B cell (primary cell): ENCODE measurements around the gene ZNF503. TPM values are rescaled to one million over a fixed set of nuclear protein-coding genes. Genes with fewer than 3 reads are reported as not detected.

ENCODE experiments used
- ATAC-seq: fragments of 200-7000 bp; cut with Tn5 transposase; one replicate; pipeline ENCODE4 v1.10.0; 2021; ENCODE audit warnings: low read depth, mild to moderate bottlenecking, moderate number of reproducible peaks, moderate library complexity
- CTCF ChIA-PET: fragments of 350-600 bp; sonication (Branson Sonifier 250); formaldehyde crosslinking; loops from one replicate; lab custom pipeline; 2021; ENCODE audit warnings: antibody characterized with exemption, inconsistent platforms; lab: Charles Lee
- POLR2A ChIA-PET: fragments of 350-600 bp; sonication (Branson Sonifier 250); formaldehyde crosslinking; loops from one replicate; lab custom pipeline; 2021; ENCODE audit warnings: antibody characterized with exemption; lab: Charles Lee
- DNase-seq: peaks from one replicate; pipeline ENCODE4 v3.0.0; 2013
- H2AFZ ChIP-seq: 2 replicates; pipeline ENCODE4 v1.6.1; 2012; ENCODE audit warnings: mild to moderate bottlenecking, low read depth, low read length; ENCODE audit not compliant: insufficient read depth, poor library complexity, severe bottlenecking
- H3K27ac ChIP-seq, 2 donors: 1 replicate in 1 of 2; 2 replicates in 1 of 2; pipeline ENCODE4 v1.5.1; 2012 to 2013; ENCODE audit warnings: low read length in 2 of 2, mild to moderate bottlenecking in 2 of 2, moderate library complexity in 1 of 2
- H3K27me3 ChIP-seq, 4 experiments: fragments of 200-600 bp in 1 of 4; sonication (generic) in 1 of 4; replicated peaks in 1 of 4; 1 replicate in 2 of 4; 2 replicates in 2 of 4; pipeline versions ENCODE4 v1.6.1 to v1.7.0; 2013 to 2016; ENCODE audit warnings: low read length in 3 of 4, mild to moderate bottlenecking in 2 of 4, mixed read lengths in 1 of 4, moderate library complexity in 1 of 4; ENCODE audit not compliant: insufficient read depth in 4 of 4, control insufficient read depth in 3 of 4; ENCODE audit errors: control extremely low read depth in 1 of 4
- H3K36me3 ChIP-seq, 2 experiments: replicated peaks in 1 of 2; 1 replicate in 1 of 2; 2 replicates in 1 of 2; pipeline versions ENCODE4 v1.6.1 to v1.7.1; 2013; ENCODE audit warnings: low read length in 1 of 2; ENCODE audit not compliant: insufficient read depth in 2 of 2, control insufficient read depth in 1 of 2; ENCODE audit errors: control extremely low read depth in 1 of 2, extremely low read depth in 1 of 2
- H3K4me1 ChIP-seq, 2 donors: fragments of 200-600 bp in 1 of 2; sonication (generic) in 1 of 2; 1 replicate in 1 of 2; 2 replicates in 1 of 2; pipeline versions ENCODE4 v1.5.1 to v1.6.1; 2013 to 2017; ENCODE audit warnings: low read length in 2 of 2; ENCODE audit not compliant: control insufficient read depth in 2 of 2, insufficient read depth in 2 of 2
- H3K4me2 ChIP-seq: replicated peaks from 2 replicates; pipeline ENCODE3; 2012; ENCODE audit warnings: mild to moderate bottlenecking, low read depth, low read length; ENCODE audit not compliant: poor library complexity, severe bottlenecking
- H3K4me3 ChIP-seq, 5 experiments: fragments of 200-600 bp in 1 of 5; sonication (generic) in 1 of 5; 1 replicate in 3 of 5; 2 replicates in 2 of 5; pipeline versions ENCODE4 v1.5.1 to v1.7.0; 2011 to 2016; ENCODE audit warnings: low read length in 4 of 5, mild to moderate bottlenecking in 4 of 5, low read depth in 2 of 5, control low read depth in 1 of 5, moderate library complexity in 1 of 5; ENCODE audit not compliant: insufficient read depth in 1 of 5; ENCODE audit errors: control extremely low read depth in 1 of 5, extremely low read depth in 1 of 5
- H3K79me2 ChIP-seq: fragments of 200-600 bp; sonication (generic); one replicate; pipeline ENCODE4 v1.6.0; 2016; ENCODE audit warnings: low read length; ENCODE audit not compliant: control insufficient read depth, insufficient read depth
- H3K9ac ChIP-seq: fragments of 200-600 bp; sonication (generic); 2 replicates; pipeline ENCODE4 v1.6.1; 2017; ENCODE audit warnings: mild to moderate bottlenecking, low read length, moderate library complexity
- H3K9me3 ChIP-seq, 3 donors: one replicate each; pipeline versions ENCODE4 v1.6.1 to v1.7.1; 2013; ENCODE audit warnings: low read length in 2 of 3; ENCODE audit not compliant: control insufficient read depth in 2 of 3, insufficient read depth in 1 of 3; ENCODE audit errors: control extremely low read depth in 1 of 3
- H4K20me1 ChIP-seq: 2 replicates; pipeline ENCODE4 v1.6.0; 2012; ENCODE audit warnings: mild to moderate bottlenecking, low read length; ENCODE audit not compliant: insufficient read depth, control insufficient read depth, poor library complexity, severe bottlenecking
- H3K27ac Mint-ChIP-seq: one replicate; pipeline ENCODE4 v1.8.0; 2021; ENCODE audit warnings: mixed read lengths
- H3K27me3 Mint-ChIP-seq: one replicate; pipeline ENCODE4 v1.8.0; 2021; ENCODE audit warnings: mixed read lengths
- H3K4me1 Mint-ChIP-seq: one replicate; pipeline ENCODE4 v1.8.0; 2021; ENCODE audit warnings: mixed read lengths
- H3K4me3 Mint-ChIP-seq: one replicate; pipeline ENCODE4 v1.8.0; 2021; ENCODE audit warnings: mixed read lengths
- H3K9me3 Mint-ChIP-seq: one replicate; pipeline ENCODE4 v1.8.0; 2022; ENCODE audit warnings: mixed read lengths; ENCODE audit not compliant: insufficient read depth
- CTCF ChIP-seq: fragments of 200-600 bp; IDR thresholded peaks from one replicate; pipeline ENCODE4 v1.8.0; 2022; ENCODE audit warnings: antibody characterized with exemption, mild to moderate bottlenecking
- EZH2 ChIP-seq: IDR thresholded peaks from 2 replicates; pipeline ENCODE4 v1.6.1; 2012; ENCODE audit warnings: borderline replicate concordance, low read depth, mild to moderate bottlenecking, moderate library complexity, low read length; ENCODE audit not compliant: insufficient read depth, poor library complexity, severe bottlenecking
- WGBS: methylation state at CpG from one replicate; pipeline ENCODE4 v1.1.5; 2013; ENCODE audit warnings: missing lambda C conversion rate; ENCODE audit not compliant: insufficient coverage; 5-methylcytosine and 5-hydroxymethylcytosine counted together
- intact Hi-C: fragments of 100-400 bp; cut with micrococcal nuclease; formaldehyde crosslinking; loops from one replicate; pipeline ENCODE4 v1.10.0; 2022
- polyA plus RNA-seq: library from polyadenylated mRNA; depleted of rRNA; stranded (reverse); fragments of >200 nt; gene quantifications from 2 replicates; pipeline ENCODE4 v1.2.3, GENCODE V29; 2012
- total RNA-seq, 2 donors: library from RNA; stranded (reverse); fragments of 120-200 nt in 1 of 2; gene quantifications; 1 replicate in 1 of 2; 2 replicates in 1 of 2; pipeline versions ENCODE4 v1.2.3 to v1.2.4, GENCODE V29; 2013 to 2022

ZNF503 gene
- total and polyA plus RNA-seq, 2 donors (not counting 1 experiment from before 2014, with no cell fraction given), result 0.04 TPM; not detected in 1

- Histone ChIP-seq H3K27ac (no peak overlapping the region), H3K9ac (no peak overlapping the region), H3K4me1 (peaks cover 4% of the 10 kb centered on the region in 2 donors), H3K27me3 (peaks cover 0 to 44% (median 13%) of the 10 kb centered on the region in 4 experiments), H3K79me2 (no peaks in the 10 kb centered on the region), H3K4me3 (no peak overlapping the region), H3K9me3 (no peaks in the 10 kb centered on the region), H3K36me3 (no peaks in the 10 kb centered on the region), H4K20me1 (no peaks in the 10 kb centered on the region), H2AFZ (no peak overlapping the region), H3K4me2 (no peak overlapping the region)
- peaks cover 10% of the 10 kb centered on the region for H3K4me1 Mint-ChIP-seq
- H3K9me3 Mint-ChIP-seq, result no peaks in the 10 kb centered on the region
- CTCF ChIA-PET, result no interaction called here
- ATAC-seq, result no peak
- POLR2A ChIA-PET, result no interaction called here
- H3K4me3 Mint-ChIP-seq, result peak overlapping the region; percentile 47
- WGBS, result 88% methylated on average over 5 of the region's 5 CpGs
- intact Hi-C loops, result no loop called here
- H3K27ac Mint-ChIP-seq, result no peak overlapping the region
- TF ChIP-seq CTCF (no peak), EZH2 (no peak)
- no peak for DNase-seq
- peaks cover 65% of the 10 kb centered on the region for H3K27me3 Mint-ChIP-seq
Measured at GRCh38 chr10:75432176-75432575, 30.6 kb upstream of the ZNF503 start.

GRCh38 chr10:75431180-75432111, 29.9 kb upstream of the ZNF503 start, which contains the start of gene LRMDA:
TSS of gene LRMDA (plus strand) at chr10:75431624.
- no peak within 1 kb of the TSS for H3K27ac ChIP-seq
- POLR2A ChIA-PET, result no interaction called here
- H3K4me2 ChIP-seq, result peak within 1 kb of the TSS; percentile 55
- no peaks in the 10 kb centered on the region for H3K36me3 ChIP-seq
- H3K4me1 Mint-ChIP-seq, result peaks cover 10% of the 10 kb centered on the region
- CTCF ChIA-PET, result no interaction called here
- no peak within 1 kb of the TSS for H3K27ac Mint-ChIP-seq
- 3% methylated on average over 82 of the region's 82 CpGs for WGBS
- TF ChIP-seq CTCF, result no peak
- no peak for TF ChIP-seq EZH2
- intact Hi-C loops, result no loop called here
- H3K4me1 ChIP-seq, result peaks cover 4% of the 10 kb centered on the region in 2 donors
- no peaks in the 10 kb centered on the region for H3K9me3 ChIP-seq
- H3K4me3 Mint-ChIP-seq, result peak within 1 kb of the TSS; percentile 71
- ATAC-seq (no peak), DNase-seq (no peak)
- peaks cover 59% of the 10 kb centered on the region for H3K27me3 Mint-ChIP-seq
- H3K9me3 Mint-ChIP-seq, result no peaks in the 10 kb centered on the region
- no peak within 1 kb of the TSS for H3K4me3 ChIP-seq
- no peaks in the 10 kb centered on the region for H4K20me1 ChIP-seq
- peaks cover 0 to 44% (median 13%) of the 10 kb centered on the region in 4 experiments for H3K27me3 ChIP-seq
- H3K9ac ChIP-seq, result no peak within 1 kb of the TSS
- no peak within 1 kb of the TSS for H2AFZ ChIP-seq
- no peaks in the 10 kb centered on the region for H3K79me2 ChIP-seq
